NCI-H187 (cell line): ENCODE results near the gene TREML2.
"Not testable (repeated sequence)": the region's sequence is repeated elsewhere in the genome, so short reads cannot be mapped to it uniquely, and the experiment has no call there.

Experiments used
- DNase-seq, 2 experiments: peaks; one replicate each; lab custom pipeline; 2025; lab: John Stamatoyannopoulos, UW

TREML2 gene

DNA sequence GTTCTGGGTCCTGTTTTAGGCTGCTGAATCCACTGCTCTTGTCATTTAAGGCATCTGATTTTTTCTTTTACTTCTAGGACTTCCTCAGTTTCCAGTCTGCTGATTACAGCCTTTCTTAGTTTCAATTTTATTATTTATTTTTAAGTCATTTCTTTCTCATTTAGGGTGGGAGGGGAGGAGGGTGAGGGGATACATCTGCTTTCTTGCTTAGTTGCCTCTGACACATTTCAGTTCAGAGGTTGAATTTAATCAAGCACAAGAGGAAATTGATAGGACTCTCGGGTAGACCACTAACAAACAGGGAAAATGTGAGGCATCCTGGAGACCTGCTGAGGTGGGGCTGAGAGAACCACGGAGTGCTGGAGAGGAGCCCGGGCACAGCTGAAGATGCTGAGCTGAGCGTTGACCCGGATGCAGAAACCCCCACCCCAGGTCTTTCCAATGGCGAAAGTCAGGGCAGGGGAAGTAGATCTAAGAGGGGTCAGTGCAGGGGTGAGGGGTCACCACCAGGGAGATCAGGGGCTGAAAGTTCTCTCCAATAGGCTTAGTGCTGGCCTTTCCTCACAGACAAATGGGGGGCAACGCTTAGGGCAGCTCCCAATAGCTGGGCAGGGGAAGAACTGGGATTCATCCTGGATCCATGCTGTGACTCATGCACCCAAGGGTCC, 7.6 kb upstream of the TREML2 start:
- DNase-seq, result no peak

DNA sequence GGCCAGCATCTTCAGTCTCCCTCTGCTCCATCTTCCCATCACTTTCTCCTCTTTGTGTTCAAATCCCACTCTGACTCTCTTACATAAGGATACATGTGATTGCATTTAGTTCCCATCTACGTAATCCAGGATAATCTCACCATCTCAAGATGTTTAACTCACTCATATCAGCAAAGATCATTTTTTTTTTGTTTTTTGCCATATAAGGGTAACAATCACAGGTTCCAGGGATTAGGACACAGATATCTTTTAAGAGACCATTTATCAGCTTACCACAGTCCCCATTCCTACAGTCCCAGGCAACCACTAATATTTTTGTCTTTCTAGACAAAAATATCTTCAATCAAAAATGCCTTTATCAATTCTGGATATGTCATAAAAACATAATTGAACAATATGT, 3.2 kb upstream of the TREML2 start:
- DNase-seq, result no peak

- DNase-seq, result no peak
Observed at GRCh38 chr6:41201764-41202173, 820 bp upstream of the TREML2 start.

DNA sequence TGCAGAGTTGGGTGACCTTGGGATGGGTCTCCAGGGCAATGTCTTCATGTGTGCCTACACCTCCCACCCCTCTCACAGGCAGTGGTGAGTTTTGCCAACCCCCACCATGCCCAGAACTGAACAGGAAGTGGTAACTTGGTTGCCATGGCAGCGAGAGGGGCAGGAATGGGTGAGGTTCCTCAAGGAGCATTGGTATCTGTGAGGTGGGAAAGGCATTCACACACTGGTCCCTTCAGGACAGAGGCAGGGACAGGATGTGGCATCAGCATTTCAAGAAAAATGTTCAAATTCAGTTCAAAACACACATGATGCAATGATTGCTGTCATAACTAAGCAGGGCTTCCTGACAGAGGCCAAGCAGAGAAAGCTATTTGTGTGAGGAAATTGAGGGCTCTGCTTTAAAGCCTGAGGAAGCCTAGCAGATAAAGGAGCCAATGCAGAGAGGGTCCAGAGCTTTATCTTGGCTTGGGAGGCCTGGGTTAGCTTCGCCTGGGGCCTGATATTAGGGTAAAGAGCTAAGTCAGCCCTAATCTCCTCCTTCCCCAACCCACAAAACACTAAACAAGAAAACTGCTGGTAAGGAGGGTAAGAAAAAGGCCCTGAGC, 551 bp downstream of the TREML2 start:
- no peak for DNase-seq

GRCh38 chr6:41199552-41200246, 1.2 kb downstream of the TREML2 start:
- no peak for DNase-seq

- DNase-seq, result no peak
Observed at GRCh38 chr6:41197234-41197633, 3.7 kb downstream of the TREML2 start.

DNA sequence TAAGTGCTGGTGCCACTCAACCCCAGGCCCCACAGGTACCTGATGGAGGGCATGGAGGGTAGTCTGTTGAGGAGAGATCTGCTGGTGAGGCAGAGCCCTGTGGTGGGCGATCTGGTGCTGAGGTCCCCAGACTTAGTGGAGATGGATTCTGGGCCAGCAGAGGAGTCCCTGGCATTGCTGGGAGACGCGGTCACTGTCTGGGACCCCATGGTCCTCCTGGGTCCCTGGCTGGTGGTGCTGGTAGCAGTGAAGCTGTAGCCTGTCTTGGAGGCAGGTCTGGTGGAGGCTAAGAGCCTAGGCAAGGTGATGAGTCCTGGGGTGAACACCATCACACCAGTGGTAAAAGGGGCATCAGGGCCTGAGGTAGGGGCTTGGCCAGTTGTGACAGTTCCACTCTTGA, 6.6 kb downstream of the TREML2 start:
- no peak for DNase-seq

DNA sequence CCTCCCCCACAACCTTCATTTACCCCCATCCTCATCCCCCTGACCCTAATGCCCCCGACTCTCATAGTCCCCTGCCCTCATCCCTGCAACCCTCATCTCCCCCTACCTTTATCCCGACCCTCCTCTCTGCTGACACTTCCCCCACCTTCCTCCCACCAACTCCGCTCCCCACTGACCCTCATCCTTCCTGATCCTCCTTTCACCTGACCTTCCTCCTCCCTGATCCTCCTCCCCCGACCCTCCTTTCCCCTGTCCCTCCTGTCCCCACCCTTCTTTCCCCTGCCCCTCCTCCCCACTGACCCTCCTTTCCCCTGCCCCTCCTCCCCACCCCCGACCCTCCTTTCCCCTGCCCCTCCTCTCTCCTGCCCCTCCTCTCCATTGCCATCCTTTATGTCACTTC, 7.1 kb downstream of the TREML2 start:
- DNase-seq, result no peak

GRCh38 chr6:41193171-41193734, 7.7 kb downstream of the TREML2 start:
- no peak for DNase-seq

- DNase-seq, result no peak
Observed at GRCh38 chr6:41191569-41191968, 9.4 kb downstream of the TREML2 start.

DNA sequence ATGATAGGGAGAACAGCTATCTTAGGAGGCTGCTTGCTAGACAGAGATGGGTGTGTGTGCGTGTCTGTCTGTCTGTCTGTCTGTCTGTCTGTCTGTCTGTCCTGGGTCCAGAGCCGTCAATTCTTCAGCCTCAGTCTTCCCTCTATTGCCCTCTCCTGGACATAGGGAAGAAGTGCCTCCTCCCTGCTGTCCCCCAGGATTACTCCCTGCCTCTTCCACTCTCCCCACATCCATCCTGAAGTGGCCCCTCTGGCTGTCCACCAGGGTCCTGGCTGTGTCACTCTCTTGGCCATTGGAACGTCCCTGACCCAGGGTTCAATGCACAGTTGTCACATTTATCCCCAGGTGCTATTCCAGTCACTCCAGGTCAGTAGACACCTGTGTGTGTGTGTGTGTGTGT, 10.2 kb downstream of the TREML2 start:
- no peak for DNase-seq

- no peak for DNase-seq
Observed at GRCh38 chr6:41189967-41190366, 11.0 kb downstream of the TREML2 start.

- not testable (repeated sequence) for DNase-seq
Observed at GRCh38 chr6:41189046-41189445, 11.9 kb downstream of the TREML2 start.

DNA sequence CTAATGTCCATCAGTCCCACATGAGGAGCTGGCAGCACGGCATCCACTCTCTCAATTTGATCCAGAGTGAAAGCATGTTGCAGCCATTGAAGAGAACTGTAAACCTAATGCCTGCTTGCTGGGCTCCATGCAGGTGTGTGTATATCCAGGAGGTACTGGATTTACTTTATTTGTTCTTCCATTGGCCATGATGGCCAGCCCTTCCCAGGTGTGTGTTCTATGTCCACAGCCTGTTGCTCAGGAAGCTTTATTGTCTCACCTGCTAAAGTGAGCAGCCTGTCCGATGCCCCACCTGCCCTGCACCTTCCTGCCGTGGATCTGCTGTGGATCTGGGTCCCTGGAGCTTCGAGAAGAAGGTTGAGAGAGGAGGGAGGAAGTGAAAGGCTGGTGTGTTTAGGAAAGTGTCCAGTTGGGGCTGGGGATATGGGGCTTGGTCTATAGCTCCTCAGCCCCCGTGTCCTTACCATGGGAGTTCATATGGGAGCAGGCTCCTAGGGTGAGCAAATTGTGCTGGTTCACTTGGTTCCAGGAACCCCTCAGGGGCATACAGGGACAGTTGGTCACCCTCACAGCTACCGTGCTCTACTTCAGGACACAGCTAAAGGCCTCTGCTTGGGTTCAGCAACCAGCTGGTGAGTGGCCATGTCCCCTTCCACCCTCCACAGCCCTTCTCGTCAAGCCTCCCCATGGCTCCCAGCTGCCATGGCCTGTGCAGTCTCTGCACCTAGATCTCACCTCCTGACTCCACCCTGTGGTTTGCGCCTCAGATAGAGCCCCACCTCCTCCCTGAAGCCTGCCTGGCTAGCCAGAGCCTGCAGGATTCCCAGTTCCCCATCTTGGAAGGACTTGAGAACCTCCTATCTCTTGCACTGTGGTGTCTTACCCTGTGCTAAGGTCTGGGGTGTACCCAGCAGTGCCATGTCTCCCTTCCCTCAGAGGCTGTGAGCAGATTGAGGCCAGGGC, 12.7 kb downstream of the TREML2 start:
- DNase-seq, result no peak

DNA sequence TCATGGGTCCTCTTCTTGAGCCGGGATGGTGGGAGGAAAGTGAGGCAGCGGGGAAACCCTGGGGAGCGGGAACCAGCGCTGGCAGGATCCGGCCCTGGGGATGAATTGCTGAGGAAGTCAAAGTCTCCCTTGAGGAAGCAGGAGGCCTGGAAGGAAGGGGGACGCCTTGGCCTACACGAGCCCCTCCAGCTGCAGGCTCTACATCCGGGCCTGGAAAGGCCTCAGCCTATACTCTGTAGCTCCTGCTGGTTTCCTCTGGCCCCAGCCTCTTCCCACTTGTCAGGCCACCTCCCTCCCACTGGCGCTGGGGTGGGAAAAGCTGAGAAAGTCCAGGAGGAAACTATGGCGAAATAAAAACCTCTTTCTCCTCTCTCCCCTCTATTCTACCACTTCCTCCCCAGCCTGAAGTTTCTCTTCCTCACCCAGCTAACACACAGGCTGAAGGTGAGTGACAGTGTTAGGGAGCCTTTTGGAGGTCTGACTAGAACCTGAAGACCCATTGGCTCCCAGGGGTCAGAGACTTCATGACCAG, 14.9 kb downstream of the TREML2 start:
- no peak for DNase-seq

DNA sequence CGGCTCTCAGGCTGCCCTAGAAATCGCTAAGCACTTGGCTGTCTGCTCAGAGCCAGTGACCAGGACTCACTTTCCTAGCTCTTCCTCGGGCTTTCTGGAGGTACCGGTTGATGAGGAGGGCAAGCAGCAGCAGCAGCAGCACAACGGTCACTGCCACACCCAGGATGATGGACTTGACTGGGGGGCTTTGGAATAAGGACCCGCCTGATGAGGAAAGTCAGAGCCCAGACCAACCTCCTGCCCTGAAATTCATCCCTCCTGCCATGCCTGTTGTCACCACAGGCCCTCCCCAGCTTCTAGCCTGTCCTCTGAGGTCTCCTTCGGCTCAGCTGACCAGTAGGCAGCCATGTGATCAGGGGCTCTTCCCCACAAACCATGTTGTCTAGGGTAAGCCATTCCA, 16.2 kb downstream of the TREML2 start:
- DNase-seq, result no peak

DNA sequence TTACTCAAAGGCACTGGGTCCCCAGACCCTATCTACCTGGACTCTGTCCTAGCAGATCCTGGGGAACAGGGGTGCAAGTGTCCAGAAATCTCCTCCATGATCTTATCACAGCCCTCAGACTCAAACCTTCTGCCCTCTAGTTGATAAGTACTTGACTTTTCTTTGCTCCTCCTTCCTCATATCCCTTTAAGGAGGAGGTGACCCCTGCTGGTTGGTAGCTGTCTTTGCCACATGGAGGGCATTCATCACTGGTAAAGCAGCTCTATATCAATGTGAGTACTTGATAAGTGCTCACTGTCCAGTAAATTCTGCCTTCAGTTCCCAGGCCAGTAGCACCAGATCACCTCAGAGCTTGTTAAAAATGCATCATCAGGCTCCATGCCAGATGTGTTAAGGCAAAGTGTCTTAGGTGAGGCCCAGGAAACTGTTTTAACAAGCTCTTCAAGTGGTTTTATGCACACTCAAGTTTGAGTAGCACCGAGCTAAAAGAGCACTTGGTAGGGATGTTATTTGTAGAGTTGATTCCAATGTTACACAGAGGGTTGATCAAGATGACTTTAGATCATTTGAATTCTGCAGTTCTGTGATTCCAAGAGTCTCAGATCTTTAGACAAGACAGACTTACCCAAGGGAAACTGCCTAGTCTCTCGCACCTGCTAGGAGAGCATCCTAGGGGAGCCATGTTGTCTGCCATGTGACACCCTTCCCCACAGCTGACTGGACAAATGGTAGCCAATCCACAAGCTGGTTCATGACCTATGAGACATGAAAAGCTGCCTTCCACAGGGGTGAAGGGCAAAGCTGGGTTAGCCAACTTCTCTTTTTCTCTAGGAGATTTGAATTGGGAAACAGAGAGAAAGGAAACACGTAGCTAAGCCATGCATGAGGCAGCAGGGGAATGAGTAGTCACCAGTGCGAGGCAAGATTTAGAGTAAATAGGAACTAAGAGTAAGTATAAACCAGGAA, 18.6 kb downstream of the TREML2 start:
- DNase-seq, result peak; percentile 57 to 74

DNA sequence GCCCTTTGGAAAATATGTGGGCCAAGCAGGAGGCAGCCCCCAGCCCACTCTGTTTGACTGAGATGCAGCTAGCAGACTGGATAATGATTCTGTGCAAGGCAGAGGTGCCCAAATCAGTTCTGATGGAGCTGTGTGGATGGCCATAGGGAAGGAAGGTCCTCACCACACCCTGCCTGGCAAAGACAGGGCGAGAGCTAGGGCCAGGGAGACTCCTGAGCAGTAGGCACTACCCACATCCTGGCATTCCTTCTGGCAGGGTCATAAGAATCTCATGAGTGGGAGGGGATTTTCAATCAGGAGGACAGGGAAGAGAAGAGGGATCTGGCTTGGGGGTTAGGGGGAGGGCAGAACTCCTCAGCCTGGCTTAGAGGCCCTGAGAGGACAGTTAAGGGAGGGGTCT, 19.4 kb downstream of the TREML2 start:
- DNase-seq, result no peak

GRCh38 chr6:41179163-41179562, 21.8 kb downstream of the TREML2 start:
- no peak for DNase-seq

DNA sequence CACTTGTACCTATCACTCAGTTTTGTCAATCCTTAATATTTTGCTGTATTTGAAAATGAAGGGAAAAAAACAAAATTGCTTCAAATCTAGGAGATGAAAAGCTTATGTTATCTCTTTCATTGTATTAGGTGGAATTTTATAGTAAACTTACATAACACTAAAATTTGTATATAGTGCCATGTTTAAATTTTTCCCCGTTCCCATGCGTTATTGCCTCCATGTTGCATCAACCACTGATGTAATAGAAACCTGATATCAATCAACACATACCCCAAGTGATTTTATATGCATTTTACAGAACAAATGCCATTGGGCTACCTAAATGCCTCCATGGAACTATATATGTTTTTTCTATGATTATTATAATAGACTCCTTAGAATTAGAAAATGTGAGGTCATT, 23.3 kb downstream of the TREML2 start:
- DNase-seq, result no peak

DNA sequence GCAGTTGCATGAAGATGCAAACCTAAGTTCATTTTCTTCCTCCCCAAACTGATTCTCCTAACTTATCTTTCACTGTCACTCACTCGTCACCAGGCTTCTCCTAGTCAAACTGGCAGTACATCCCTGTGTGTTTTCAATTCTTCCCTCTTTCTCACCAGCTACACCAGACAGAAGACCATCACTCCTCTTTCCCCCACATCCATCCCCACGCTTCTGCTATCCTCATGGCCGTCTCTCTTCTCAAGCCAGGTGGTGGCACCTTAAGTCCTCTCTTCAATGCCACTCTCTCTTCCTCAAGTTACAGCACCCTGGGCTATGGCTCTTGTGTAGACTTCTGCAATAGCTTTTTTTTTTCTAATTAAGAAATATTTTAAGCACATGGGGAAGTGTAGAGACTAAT, 23.7 kb downstream of the TREML2 start:
- DNase-seq, result no peak
